T-cell (primary cell): Measurements from ENCODE around the gene PRKCA. TPM values are rescaled to one million over a fixed set of nuclear protein-coding genes. Genes with fewer than 3 reads are reported as not detected.

Source experiments
- ATAC-seq, 4 experiments: fragments of 200-7000 bp in 3 of 4; fragments of 150-1000 bp in 1 of 4; cut with Tn5 transposase; replicated peaks in 1 of 4; 1 replicate in 3 of 4; 2 replicates in 1 of 4; pipeline ENCODE4 v1.10.0; 2021; ENCODE audit warnings: moderate library complexity in 3 of 4, mild to moderate bottlenecking in 2 of 4, moderate number of reproducible peaks in 1 of 4
- CTCF ChIA-PET, 2 donors: fragments of 300-600 bp; sonication (Branson Sonifier 250); formaldehyde crosslinking; loops; one replicate each; lab custom pipeline; 2022; ENCODE audit warnings: antibody characterized with exemption in 2 of 2; lab: Charles Lee
- POLR2A ChIA-PET, 2 donors: fragments of 300-600 bp; sonication (Branson Sonifier 250); formaldehyde crosslinking; loops; one replicate each; lab custom pipeline; 2022; ENCODE audit warnings: antibody characterized with exemption in 2 of 2; lab: Charles Lee
- DNase-seq, 35 experiments: peaks; one replicate each; pipeline versions ENCODE4 v3.0.0 to v3.0.0-alpha.2; 2013 to 2023
- H3K27ac ChIP-seq: one replicate; pipeline ENCODE4 v1.5.1; 2013; ENCODE audit warnings: low read length
- H3K27me3 ChIP-seq, 2 experiments: replicated peaks in 1 of 2; 1 replicate in 1 of 2; 2 replicates in 1 of 2; pipeline versions ENCODE4 v1.6.1 to v1.7.0; 2013; ENCODE audit warnings: low read length in 1 of 2, mixed read lengths in 1 of 2; ENCODE audit not compliant: control insufficient read depth in 2 of 2, insufficient read depth in 2 of 2; ENCODE audit errors: extremely low read depth in 1 of 2
- H3K36me3 ChIP-seq, 2 donors: 1 replicate in 1 of 2; 2 replicates in 1 of 2; pipeline versions ENCODE4 v1.6.1 to v1.7.0; 2013; ENCODE audit warnings: low read length in 1 of 2; ENCODE audit not compliant: control insufficient read depth in 2 of 2, insufficient read depth in 1 of 2; ENCODE audit errors: extremely low read depth in 1 of 2
- H3K4me1 ChIP-seq, 2 experiments: 1 replicate in 1 of 2; 2 replicates in 1 of 2; pipeline versions ENCODE4 v1.6.1 to v1.7.0; 2013; ENCODE audit warnings: low read length in 2 of 2, mixed read lengths in 1 of 2; ENCODE audit not compliant: insufficient read depth in 2 of 2, control insufficient read depth in 1 of 2; ENCODE audit errors: extremely low read depth in 1 of 2
- H3K4me3 ChIP-seq, 2 donors: 1 replicate in 1 of 2; 2 replicates in 1 of 2; pipeline versions ENCODE4 v1.5.1 to v1.7.0; 2013; ENCODE audit warnings: mild to moderate bottlenecking in 2 of 2, low read length in 1 of 2, moderate library complexity in 1 of 2; ENCODE audit not compliant: control insufficient read depth in 1 of 2; ENCODE audit errors: extremely low read depth in 1 of 2
- H3K9me3 ChIP-seq: 2 replicates; pipeline ENCODE4 v1.7.0; 2013
- H3K27ac Mint-ChIP-seq, 2 donors: one replicate each; pipeline ENCODE4 v1.8.0; 2020 to 2021; ENCODE audit warnings: mild to moderate bottlenecking in 2 of 2, mixed read lengths in 2 of 2
- H3K27me3 Mint-ChIP-seq, 2 donors: one replicate each; pipeline ENCODE4 v1.8.0; 2021 to 2022; ENCODE audit warnings: mixed read lengths in 2 of 2
- H3K36me3 Mint-ChIP-seq: one replicate; pipeline ENCODE4 v1.8.0; 2021; ENCODE audit warnings: mixed read lengths
- H3K4me1 Mint-ChIP-seq, 3 donors: one replicate each; pipeline ENCODE4 v1.8.0; 2020 to 2022; ENCODE audit warnings: mixed read lengths in 3 of 3, mild to moderate bottlenecking in 1 of 3
- H3K4me3 Mint-ChIP-seq, 3 donors: one replicate each; pipeline ENCODE4 v1.8.0; 2020 to 2022; ENCODE audit warnings: mild to moderate bottlenecking in 3 of 3, mixed read lengths in 3 of 3, moderate library complexity in 3 of 3
- H3K9me3 Mint-ChIP-seq, 3 donors: one replicate each; pipeline ENCODE4 v1.8.0; 2020 to 2022; ENCODE audit warnings: mixed read lengths in 3 of 3
- WGBS: methylation state at CpG from one replicate; pipeline ENCODE4 v1.1.5; 2013; ENCODE audit warnings: missing lambda C conversion rate; ENCODE audit not compliant: insufficient coverage; 5-methylcytosine and 5-hydroxymethylcytosine counted together
- total RNA-seq, 35 experiments: library from RNA in 6 of 35; stranded (reverse) in 6 of 35; fragments of 120-200 nt in 1 of 35; gene quantifications; one replicate each; pipeline versions ENCODE4 v1.2.1 to v1.2.4 and lab custom pipeline; 2013 to 2026

Gene PRKCA
- total RNA-seq, 5 donors from 2014 or later (not counting 1 experiment from before 2014, with no cell fraction given), result 75.9 to 128 (median 82.0) TPM

GRCh38 chr17:66841744-66842143 is 539.3 kb downstream of the PRKCA start:
- H3K27me3 Mint-ChIP-seq, result peaks cover 24 to 28% of the 10 kb centered on the region in 2 donors
- WGBS, result no CpG with 5 or more reads among the region's 4 CpGs
- peaks cover 6 to 8% (median 7%) of the 10 kb centered on the region in 3 donors for H3K9me3 Mint-ChIP-seq
- H3K27ac ChIP-seq, result no peak overlapping the region
- DNase-seq (no peak), ATAC-seq (no peak)
- peaks cover 0 to 33% of the 10 kb centered on the region in 2 experiments for H3K27me3 ChIP-seq
- no peaks in the 10 kb centered on the region for H3K4me1 ChIP-seq
- CTCF ChIA-PET, result no interaction called here
- no peak overlapping the region for H3K27ac Mint-ChIP-seq
- POLR2A ChIA-PET, result no interaction called here
- no peak overlapping the region for H3K4me3 ChIP-seq
- H3K4me3 Mint-ChIP-seq, result no peak overlapping the region
- H3K4me1 Mint-ChIP-seq, result no peaks in the 10 kb centered on the region
- H3K36me3 Mint-ChIP-seq, result no peaks in the 10 kb centered on the region
- H3K36me3 ChIP-seq, result no peaks in the 10 kb centered on the region
- H3K9me3 ChIP-seq, result no peaks in the 10 kb centered on the region

- DNase-seq (no peak), ATAC-seq (no peak)
- 50% methylated on average over 5 of the region's 5 CpGs for WGBS
- Mint-ChIP-seq H3K9me3 (peaks cover 6 to 8% (median 7%) of the 10 kb centered on the region in 3 donors), H3K27me3 (peaks cover 21 to 25% of the 10 kb centered on the region in 2 donors), H3K27ac (no peak overlapping the region), H3K36me3 (no peaks in the 10 kb centered on the region), H3K4me1 (no peaks in the 10 kb centered on the region), H3K4me3 (no peak overlapping the region)
- Histone ChIP-seq H3K36me3 (no peaks in the 10 kb centered on the region), H3K27ac (no peak overlapping the region), H3K4me1 (no peaks in the 10 kb centered on the region), H3K4me3 (no peak overlapping the region), H3K27me3 (peaks cover 0 to 34% of the 10 kb centered on the region in 2 experiments), H3K9me3 (no peaks in the 10 kb centered on the region)
- POLR2A ChIA-PET, result no interaction called here
- CTCF ChIA-PET, result no interaction called here
Observed at GRCh38 chr17:66842505-66842904, 540.1 kb downstream of the PRKCA start.

GRCh38 chr17:66842959-66843358 is 540.5 kb downstream of the PRKCA start:
- POLR2A ChIA-PET, result no interaction called here
- ATAC-seq, result no peak

DNA sequence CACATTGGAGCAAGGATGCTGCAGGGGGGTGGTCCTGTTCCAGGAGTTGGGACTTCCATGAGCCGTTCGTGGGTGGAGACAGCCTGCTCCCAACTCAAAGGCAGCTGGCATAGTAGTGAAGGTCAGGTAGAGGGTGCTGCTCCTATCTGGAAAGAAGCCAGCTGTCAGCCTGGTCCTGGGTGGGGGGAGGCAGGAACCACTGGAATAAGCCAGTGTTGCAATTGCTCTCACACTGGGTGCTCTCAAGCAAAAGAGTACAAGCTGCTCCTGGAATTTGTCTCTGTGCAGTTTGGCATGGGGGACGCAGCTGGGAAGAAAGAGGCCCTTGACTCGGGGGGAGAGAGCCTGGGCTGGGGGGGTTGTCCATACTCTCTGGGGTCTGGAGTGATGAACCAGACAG is 541.2 kb downstream of the PRKCA start:
- H3K4me3 Mint-ChIP-seq, result no peak overlapping the region
- ATAC-seq, result no peak

More at GRCh38 chr17:66842959-66843358, 540.5 kb downstream of the PRKCA start:
- Histone ChIP-seq H3K4me1 (no peaks in the 10 kb centered on the region), H3K4me3 (no peak overlapping the region), H3K36me3 (no peaks in the 10 kb centered on the region), H3K9me3 (no peaks in the 10 kb centered on the region), H3K27me3 (peaks cover 0 to 38% of the 10 kb centered on the region in 2 experiments), H3K27ac (no peak overlapping the region)
- CTCF ChIA-PET, result no interaction called here
- 100% methylated on average over 1 of the region's 3 CpGs for WGBS
- H3K4me1 Mint-ChIP-seq, result no peaks in the 10 kb centered on the region
- H3K27me3 Mint-ChIP-seq, result peaks cover 21 to 25% of the 10 kb centered on the region in 2 donors
- no peak overlapping the region for H3K4me3 Mint-ChIP-seq
- peaks cover 6 to 8% (median 7%) of the 10 kb centered on the region in 3 donors for H3K9me3 Mint-ChIP-seq
- H3K36me3 Mint-ChIP-seq, result no peaks in the 10 kb centered on the region
- H3K27ac Mint-ChIP-seq, result no peak overlapping the region
- DNase-seq, result no peak

DNA sequence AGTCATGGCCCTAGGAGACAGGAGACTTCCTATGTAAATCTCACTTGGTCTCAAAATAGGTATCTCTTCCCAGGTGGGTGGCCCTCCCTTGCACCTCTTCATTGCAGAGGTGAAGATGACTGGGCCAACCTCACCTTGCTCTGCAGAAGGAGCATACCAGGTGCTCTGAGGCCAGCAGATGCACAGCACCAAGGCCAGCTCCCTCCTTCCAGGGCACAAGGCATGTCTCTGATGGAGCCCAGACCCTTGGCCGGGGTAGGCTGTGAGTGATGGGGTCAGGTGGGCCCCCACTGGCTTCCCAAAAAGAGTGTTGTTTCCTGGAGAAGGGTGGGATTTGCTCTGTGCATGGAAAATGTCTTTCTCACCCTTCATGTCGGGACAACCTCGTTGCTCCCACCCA is 545.3 kb downstream of the PRKCA start:
- Histone ChIP-seq H3K36me3 (no peaks in the 10 kb centered on the region), H3K4me1 (no peaks in the 10 kb centered on the region), H3K4me3 (no peak overlapping the region), H3K27ac (no peak overlapping the region), H3K27me3 (peaks cover 0 to 24% of the 10 kb centered on the region in 2 experiments), H3K9me3 (no peaks in the 10 kb centered on the region)
- POLR2A ChIA-PET, result no interaction called here
- no peaks in the 10 kb centered on the region for H3K36me3 Mint-ChIP-seq
- H3K27me3 Mint-ChIP-seq, result peaks cover 20% of the 10 kb centered on the region in 2 donors
- H3K9me3 Mint-ChIP-seq, result peaks cover 6 to 8% (median 7%) of the 10 kb centered on the region in 3 donors
- H3K27ac Mint-ChIP-seq, result no peak overlapping the region
- no peak for DNase-seq
- ATAC-seq, result no peak
- CTCF ChIA-PET, result interaction anchor here in 1 of 2 donors (0.6 kb wide), 1 partner anchor 995 kb away, joined by 8 read pairs; no protein-coding TSS in a partner anchor
- no CpG with 5 or more reads among the region's 3 CpGs for WGBS
- H3K4me1 Mint-ChIP-seq, result no peaks in the 10 kb centered on the region
- H3K4me3 Mint-ChIP-seq, result no peak overlapping the region

More for the DNA sequence above, 541.2 kb downstream of the PRKCA start:
- no peaks in the 10 kb centered on the region for H3K9me3 ChIP-seq
- Mint-ChIP-seq H3K4me1 (no peaks in the 10 kb centered on the region), H3K36me3 (no peaks in the 10 kb centered on the region), H3K27me3 (peaks cover 21 to 26% of the 10 kb centered on the region in 2 donors), H3K27ac (no peak overlapping the region), H3K9me3 (peaks cover 6 to 8% (median 7%) of the 10 kb centered on the region in 3 donors)
- ChIA-PET CTCF (no interaction called here), POLR2A (no interaction called here)
- no peak overlapping the region for H3K4me3 ChIP-seq
- WGBS, result 95% methylated on average over 2 of the region's 4 CpGs
- H3K36me3 ChIP-seq, result no peaks in the 10 kb centered on the region
- H3K4me1 ChIP-seq, result no peaks in the 10 kb centered on the region
- H3K27me3 ChIP-seq, result peaks cover 0 to 43% of the 10 kb centered on the region in 2 experiments
- no peak for DNase-seq
- no peak overlapping the region for H3K27ac ChIP-seq

DNA sequence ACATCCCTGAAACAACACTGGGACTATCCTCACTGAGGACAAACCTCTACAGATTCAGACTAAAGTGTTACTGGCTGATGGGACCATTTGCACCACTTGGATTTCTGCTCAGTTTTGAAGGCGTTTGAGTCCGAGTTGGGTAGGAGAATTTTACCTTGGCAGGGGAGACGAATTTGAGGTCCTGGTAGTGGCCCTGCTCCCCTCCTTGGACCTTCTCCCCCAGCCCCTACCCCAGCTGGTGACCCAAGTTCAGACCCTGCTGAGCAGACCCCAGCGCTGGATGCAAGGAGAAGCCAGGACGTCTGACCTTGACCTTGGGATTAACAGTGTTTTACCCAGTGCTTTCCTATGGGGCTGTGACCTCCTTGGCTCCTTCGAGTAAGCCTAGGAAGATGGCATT is 546.1 kb downstream of the PRKCA start:
- no peak overlapping the region for H3K4me3 Mint-ChIP-seq
- H3K27ac ChIP-seq, result no peak overlapping the region
- no peaks in the 10 kb centered on the region for H3K4me1 ChIP-seq
- ChIA-PET POLR2A (no interaction called here), CTCF (no interaction called here)
- H3K27me3 ChIP-seq, result peaks cover 0 to 22% of the 10 kb centered on the region in 2 experiments
- no peaks in the 10 kb centered on the region for H3K9me3 ChIP-seq
- peaks cover 6 to 8% (median 7%) of the 10 kb centered on the region in 3 donors for H3K9me3 Mint-ChIP-seq
- H3K27ac Mint-ChIP-seq, result no peak overlapping the region
- DNase-seq (no peak), ATAC-seq (no peak)
- 90% methylated on average over 4 of the region's 6 CpGs for WGBS
- no peak overlapping the region for H3K4me3 ChIP-seq
- peaks cover 17 to 18% of the 10 kb centered on the region in 2 donors for H3K27me3 Mint-ChIP-seq
- no peaks in the 10 kb centered on the region for H3K36me3 Mint-ChIP-seq
- no peaks in the 10 kb centered on the region for H3K36me3 ChIP-seq
- H3K4me1 Mint-ChIP-seq, result no peaks in the 10 kb centered on the region
